Frontal cortex (tissue), 4 donors: ENCODE data around the gene DMXL2. TPM values are rescaled to one million over a fixed set of nuclear protein-coding genes. Genes with fewer than 3 reads are reported as not detected.
"Not testable (repeated sequence)": the region's sequence is repeated elsewhere in the genome, so short reads cannot be mapped to it uniquely, and the experiment has no call there.

Source experiments
- DNase-seq, 2 donors: peaks; one replicate each; pipeline ENCODE4 v3.0.0; 2012; ENCODE audit warnings: low spot score in 2 of 2
- FAIRE-seq: peaks from 2 replicates; lab custom pipeline; 2012; peaks lifted over from hg19 to GRCh38; lab: Jason Lieb, UNC
- total RNA-seq: library from RNA; depleted of rRNA; stranded (reverse); fragments of >200 nt; gene quantifications from one replicate; pipeline ENCODE4 v1.2.3, GENCODE V29; 2014
- donor health status: control.
- donor health status: control.
- donor health status: control.

DMXL2 gene
- total RNA-seq, 1 donor from 2014 or later: 147 TPM

DNA sequence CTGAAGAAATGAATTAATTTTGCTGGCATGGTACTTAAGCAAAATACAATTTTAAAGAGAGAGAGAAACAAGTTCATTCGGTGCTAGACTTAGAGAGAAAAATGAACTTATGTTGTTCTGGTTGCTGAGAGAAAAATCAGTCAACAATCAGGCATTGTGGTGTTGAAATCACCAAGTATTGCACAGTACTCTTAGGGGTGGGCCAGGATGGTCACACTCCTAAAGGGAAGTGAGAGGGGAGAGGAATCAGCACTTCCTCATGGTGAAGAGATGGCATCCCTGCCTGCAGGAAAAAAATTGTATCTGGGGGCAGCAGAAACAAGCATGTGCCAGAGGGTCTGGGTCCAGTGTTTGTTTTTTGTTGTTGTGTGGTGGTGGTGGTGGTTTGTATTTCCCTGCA lies 7.0 kb upstream of the DMXL2 start:
- no peak for FAIRE-seq
- no peak for DNase-seq

DNA sequence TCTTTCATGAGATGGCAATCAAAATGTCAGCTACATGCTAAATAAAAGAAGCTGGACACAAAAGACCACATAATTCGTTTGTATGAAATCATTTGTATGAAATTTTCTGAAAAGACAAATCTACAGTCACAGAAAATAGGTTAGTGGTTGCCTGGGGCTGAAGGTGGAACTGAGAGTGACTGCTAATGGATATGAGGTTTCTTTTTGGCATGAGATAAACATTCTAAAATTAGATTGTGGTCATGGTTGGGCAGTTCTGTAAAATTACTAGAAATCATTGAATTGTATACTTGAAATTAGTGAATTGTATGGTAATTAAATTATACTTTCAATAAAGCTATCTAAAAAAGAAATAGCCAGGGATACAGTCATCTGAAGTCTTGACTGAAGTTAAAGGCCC lies 2.7 kb upstream of the DMXL2 start:
- FAIRE-seq (no peak), DNase-seq (no peak)

DNA sequence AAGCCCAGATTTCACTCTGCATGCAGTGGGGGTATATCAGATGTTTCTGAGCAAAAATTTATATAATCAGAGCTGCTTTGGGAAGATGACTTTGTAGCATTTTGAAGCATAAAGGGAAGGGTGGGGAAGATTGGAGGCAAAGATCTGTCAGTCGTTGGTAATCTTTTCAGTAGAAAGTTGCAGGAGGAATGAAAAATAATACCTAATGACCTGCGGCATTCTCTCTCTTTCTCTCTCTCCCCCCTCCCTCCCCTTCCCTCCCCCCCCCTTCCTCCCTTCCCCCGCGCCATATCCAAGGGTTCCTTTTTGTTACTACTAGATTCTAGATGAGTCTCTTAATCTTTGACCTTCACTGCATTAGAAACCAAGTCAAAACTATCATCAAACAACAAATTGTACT lies 1.5 kb upstream of the DMXL2 start:
- DNase-seq: no peak
- FAIRE-seq: no peak

DNA sequence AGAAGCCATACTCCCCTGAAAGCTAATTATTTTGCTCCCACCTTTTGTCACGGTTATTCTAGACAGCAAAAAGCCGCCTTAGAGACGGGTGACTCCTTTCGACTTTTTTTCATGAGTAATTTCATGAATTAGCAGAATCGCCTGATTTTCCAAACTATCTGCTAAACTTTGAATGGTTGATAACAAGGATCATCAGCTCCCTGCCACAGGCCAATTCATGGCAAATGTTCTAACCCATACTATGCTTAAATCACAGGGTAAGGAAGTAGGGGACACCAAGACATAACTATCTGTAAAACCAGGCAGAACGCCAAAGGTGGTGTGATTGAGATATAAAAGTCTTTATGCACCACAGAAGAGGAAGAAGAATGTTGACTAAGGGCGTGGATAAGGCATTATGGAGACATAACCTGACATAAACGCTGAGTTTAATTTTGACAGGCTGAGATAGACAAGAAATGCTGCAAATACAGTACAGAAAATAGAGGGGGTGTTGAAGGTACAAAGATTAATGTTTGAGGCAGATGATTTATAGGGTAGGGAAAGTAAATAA lies 891 bp upstream of the DMXL2 start:
- FAIRE-seq (no peak), DNase-seq (no peak)

DNA sequence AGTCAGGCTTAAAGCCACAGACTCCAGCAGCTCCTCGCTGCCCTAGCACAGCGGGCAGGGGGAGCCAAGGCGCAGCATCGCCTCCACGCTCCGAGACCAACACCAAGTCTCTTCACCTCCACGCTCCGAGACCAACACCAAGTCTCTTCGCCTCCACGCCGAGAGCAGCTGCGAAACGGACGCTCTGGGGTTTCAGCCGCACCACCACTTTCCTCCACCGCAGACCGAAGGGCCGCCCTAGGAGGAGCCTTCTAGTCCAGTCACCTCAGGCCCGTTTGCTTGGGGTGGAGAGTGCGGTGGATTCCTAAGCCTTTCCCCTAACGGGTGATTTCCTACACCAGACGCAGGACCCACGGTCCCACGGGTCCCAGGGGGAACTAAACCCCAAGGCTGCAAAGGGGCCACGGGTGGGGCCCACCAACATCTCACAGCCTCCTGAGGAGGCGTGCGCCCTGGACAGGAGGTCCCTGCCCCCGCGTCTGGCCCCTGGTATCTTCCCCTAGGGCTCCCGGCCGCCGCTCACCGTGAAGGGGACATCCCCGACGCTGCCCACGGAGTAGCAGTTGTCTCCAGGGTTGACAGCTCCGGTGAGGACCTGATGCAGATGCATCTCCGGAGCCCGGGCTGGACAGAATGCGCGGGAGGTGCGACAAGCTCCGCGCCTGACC lies 501 bp downstream of the DMXL2 start:
- DNase-seq (peak; percentile 32 to 38), FAIRE-seq (no peak)

DNA sequence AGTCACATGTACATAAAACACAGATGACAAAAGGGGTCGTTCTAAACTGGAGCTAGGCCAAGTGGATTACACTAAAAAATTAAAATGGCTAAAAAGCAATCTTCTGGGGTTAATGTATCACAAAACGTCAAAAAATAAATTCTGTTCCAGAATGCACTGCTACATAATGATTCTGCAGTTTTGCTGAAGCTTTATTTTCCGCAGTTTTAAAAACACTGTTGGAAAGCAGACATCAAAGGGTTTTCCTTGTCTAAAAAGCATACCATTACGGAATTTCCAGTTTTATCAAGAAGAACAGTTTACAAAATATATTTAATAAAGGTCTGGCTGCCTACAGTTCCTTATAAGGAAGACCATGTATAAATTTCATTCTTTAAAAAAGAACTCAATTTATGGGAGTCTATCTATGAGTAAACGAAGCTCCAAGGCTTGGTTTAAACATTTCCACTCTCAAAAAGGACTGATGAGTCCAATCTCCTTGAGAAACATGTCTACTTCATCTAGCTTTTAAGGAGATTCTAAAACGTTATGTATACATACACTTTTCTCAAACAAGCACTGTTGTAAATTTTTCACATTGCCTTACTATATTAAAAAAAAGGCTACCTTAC lies 1.3 kb downstream of the DMXL2 start:
- FAIRE-seq: no peak

DNA sequence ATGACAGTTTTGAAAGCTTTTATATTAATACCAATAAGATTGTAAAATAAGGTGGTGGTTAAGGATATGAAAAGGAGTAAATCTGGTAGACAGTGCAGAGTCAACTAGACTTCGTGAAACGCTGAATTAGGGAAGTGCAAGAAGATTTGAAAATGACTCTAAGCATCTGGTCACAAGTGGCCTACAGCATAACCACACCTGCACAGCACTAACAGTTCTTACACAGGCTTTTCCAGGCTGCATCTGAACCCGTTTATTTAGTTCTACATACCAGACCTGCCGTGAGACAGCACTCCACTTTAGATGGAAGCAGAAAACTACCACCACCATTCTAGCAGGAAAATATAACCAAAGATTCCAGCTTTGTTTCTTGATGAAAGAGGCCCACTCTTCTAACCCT lies 1.9 kb downstream of the DMXL2 start:
- DNase-seq (no peak), FAIRE-seq (no peak)

More for the DNA sequence above, 1.3 kb downstream of the DMXL2 start:
- no peak for DNase-seq

DNA sequence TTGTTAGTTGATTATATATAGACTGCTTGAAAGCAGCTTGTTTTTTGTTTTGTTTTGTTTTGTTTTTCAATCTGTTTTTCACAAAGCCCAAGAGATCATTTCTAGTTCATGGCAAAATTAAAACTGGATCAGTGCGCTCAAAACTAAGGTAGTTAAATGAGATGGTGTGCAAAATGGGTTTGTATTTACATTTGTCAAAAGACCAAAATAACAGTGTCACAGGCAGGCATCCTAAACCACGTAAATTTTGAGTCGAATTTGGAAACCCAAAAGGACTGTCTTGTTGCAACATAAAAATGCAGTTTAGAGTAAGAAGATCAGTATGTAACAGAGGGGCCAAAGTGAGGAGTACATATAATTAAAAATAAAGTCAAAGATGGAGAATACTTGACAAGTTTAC lies 2.4 kb downstream of the DMXL2 start:
- DNase-seq (no peak), FAIRE-seq (no peak)

DNA sequence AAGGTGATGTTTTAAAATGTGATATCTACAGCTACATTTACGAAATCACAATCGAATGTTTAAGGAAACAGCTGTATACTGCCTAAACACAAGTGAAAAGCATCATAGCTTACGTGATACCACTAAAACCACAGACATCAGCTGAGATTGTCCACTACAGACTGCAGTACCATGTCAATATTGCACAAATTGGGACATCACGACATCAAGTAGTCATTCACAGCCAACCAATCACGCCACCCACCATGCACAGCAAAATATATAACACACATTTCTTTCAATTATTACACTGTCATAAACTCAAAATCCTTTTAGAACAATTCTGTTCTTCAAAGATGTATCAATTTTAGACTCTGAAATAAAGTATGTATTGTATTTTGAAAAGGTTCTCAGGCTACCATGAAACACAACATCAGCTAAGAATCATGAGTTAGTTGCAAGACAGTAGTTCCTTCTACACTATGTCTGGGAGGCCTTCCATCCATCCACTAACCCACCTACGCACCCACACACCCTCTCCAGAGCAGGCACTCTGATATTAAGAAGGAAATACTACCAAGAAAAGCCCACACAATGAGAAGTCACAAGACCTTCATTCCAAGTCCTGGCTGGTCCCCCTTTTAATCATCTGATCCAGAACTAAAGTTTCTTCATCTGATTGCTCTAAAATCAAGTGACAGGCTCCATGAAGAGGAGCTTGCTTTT lies 3.1 kb downstream of the DMXL2 start:
- DNase-seq (no peak), FAIRE-seq (no peak)

DNA sequence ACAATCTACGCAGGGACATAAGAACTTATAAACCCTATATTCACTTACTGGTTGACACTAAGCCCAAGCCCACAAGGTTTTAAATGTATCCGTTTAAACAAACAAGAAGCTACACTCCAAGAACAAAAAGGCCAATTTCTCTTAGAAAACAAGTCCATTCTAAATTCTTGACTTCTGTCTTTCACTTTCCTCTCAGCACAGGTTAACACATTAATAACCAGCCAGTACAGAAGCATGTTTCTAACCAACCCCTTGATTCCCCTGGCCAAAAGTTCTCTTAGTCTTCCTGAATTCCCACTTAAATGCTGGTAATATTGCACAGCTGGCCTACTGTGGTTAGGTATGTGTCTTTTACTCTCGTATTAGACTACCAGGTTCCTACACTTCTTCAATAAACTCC lies 4.7 kb downstream of the DMXL2 start:
- FAIRE-seq: no peak
- DNase-seq: no peak

DNA sequence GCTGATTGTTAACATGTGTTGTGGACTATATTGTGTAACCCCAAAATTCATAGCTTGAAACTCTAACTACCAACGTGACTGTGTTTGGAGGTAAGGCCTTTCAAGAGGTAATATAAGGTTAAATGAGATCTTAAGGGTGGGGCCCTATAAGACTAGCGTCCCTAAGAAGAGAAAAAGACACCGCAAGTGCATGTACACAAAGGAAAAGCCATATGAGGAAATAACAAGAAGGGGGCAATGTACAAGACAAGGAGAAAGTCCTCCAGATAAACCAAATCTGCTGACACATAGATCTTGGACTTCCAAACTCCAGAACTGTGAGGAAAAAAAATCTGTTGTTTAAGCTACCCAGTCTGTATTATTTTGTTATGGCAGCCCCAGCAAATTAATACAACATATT lies 8.6 kb downstream of the DMXL2 start:
- DNase-seq (no peak), FAIRE-seq (no peak)

DNA sequence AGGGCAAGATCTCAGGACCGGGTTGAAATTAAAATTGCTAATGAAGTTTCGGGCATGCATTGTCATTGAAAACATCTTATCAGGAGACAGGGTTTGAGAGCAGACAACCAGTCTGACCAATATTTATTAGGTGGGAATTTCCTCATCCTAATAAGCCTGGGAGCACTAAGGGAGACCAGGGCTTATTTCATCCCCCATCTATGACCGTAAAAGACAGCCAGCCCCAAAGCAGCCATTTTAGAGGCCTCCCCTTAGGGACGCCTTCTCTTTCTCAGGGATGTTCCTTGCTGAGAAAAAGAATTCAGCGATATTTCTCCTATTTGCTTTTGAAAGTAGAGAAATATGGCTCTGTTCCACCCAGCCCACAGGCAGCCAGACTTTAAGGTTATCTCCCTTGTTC lies 9.9 kb downstream of the DMXL2 start:
- not testable (repeated sequence) for FAIRE-seq, DNase-seq

DNA sequence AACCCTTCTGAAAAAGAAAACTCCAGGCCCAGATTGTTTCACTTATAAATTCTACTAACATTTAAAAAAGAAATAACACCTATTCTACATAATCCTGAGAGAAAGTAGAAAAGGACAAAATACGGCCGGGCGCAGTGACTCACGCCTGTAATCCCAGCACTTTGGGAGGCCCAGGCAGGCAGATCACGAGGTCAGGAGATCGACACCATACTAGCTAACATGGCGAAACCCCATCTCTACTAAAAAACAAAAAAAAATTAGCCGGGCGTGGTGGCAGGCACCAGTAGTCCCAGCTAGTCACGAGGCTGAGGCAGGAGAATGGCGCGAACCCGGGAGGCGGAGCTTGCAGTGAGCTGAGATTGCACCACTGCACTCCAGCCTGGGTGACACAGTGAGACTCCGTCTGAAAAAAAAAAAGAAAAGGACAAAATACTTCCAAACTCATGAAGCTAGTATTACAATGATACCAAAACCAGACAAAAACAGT lies 19.1 kb downstream of the DMXL2 start:
- FAIRE-seq, DNase-seq: not testable (repeated sequence)

DNA sequence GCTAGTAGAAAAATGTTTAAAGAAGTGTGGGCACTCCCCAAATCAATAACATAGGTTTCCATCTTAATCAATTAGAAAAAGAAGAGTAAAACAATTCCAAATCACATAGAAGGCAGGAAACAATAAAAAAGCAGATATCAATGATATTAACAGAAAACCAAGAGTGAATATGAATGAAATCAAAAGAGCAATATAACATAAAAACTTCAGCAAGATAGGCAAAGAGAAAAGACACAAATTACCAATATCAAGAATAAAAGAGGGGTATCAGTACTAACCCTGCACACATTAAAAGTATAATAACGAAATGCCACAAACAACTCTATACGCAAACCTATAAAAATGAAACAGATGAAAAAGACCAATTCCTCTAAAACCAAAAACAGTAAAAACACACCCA lies 19.6 kb downstream of the DMXL2 start:
- no peak for FAIRE-seq

DNA sequence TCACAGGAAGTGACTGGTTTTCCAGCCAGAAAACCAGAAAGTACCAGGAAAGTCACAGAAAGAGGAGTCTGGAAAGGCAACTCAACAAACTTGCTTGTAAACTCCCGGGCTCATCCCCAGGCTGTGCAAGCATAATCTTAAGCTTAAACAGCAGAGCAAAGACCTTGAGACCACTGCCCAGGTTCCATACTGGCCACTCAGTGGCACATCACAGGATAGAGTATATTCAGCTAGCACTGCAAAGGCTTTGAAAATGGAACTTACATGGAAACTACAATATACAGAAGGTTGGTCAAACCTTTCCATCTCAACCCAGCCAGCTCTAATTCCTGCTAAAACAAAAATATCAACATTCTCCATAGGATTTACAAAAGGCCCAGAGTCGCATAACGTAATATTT lies 20.1 kb downstream of the DMXL2 start:
- DNase-seq: no peak
- FAIRE-seq: no peak

More for the DNA sequence above, 19.6 kb downstream of the DMXL2 start:
- no peak for DNase-seq

DNA sequence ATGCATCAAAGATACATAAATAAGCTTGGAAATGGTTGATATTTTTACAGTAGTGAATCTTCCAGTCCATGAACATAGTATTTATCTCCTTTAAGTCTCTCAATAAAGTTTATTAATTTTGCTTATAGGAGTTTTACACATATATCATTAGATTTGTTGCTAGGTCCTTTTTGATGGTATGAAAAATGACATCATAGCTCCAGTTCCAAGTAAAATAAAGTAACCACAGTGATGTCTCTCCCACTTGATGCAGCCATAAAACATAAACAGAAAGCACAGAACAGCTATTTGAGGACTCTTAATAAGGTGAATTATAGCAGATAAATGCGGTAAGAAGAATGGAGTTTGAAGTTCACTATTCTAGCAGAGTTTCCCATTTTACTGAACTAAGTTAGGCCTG lies 20.8 kb downstream of the DMXL2 start:
- DNase-seq: no peak
- no peak for FAIRE-seq

DNA sequence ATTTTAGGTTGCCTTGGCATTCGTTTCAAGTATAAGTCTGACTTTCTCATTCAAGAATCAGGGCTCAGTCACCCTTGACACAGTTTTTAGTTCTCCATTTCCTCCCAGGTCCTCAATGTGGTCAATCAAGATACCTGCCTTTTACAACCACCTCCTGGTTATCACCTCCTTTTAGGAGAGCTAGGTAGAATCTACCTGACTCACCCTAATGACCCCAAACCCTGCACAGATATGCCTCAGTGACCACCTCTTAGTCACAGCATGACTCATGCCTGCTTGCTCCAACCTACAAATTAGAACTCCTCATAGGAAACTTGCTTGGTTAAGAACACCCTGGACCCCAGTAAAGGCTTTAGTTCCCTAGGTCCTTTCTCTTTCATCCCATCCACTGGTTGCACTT lies 22.5 kb downstream of the DMXL2 start:
- DNase-seq (no peak), FAIRE-seq (no peak)

DNA sequence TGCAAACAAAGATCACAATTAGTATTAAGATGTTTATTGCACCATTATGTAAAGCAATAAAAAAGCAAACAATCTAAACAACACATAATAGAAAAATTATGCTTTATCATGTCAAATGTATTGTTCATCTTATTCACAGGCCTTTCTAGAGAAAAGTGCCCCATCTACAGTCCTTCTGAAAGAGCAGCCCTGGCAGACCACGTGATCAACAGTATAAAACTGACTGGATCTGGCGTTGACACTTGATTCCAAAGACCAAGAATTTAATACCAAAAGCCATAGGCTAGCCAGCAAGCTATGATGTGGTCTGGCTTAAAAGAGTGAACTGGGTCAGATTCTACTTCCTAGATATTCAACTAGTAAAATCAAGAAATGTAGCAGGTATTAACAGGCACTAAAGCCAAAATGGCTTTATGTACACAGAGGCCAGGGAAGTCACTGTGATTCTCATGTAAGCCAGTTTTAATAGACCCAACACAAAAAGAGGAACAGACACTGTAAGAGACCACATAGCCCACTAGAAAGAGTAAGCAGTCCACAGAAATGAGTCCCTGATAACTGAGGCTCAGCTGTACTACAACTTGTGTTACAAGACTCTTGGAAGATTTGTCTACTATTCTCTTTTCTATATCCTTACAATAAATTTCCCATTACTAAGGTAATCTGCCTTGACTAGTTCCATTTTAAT lies 32.5 kb downstream of the DMXL2 start:
- no peak for FAIRE-seq
- DNase-seq: no peak

DNA sequence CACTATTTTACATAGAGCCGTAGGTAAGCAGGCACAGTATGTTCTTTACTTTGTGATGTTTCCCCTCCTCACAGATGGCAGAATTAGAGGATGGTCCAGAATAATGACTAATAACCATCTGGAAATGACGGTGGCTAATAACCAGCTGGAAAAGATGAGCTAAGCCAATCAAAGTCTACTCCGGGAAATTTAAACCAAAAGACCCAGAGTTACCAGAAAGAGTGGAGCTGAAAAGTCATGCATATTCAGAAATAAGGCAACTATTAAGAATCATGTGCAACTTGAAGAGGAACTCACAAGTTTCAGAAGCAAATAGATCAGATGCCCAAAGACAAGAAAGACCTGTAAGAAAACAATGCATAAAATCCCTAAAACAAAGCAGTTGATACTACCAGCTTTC lies 33.6 kb downstream of the DMXL2 start:
- FAIRE-seq: no peak
- DNase-seq: no peak

DNA sequence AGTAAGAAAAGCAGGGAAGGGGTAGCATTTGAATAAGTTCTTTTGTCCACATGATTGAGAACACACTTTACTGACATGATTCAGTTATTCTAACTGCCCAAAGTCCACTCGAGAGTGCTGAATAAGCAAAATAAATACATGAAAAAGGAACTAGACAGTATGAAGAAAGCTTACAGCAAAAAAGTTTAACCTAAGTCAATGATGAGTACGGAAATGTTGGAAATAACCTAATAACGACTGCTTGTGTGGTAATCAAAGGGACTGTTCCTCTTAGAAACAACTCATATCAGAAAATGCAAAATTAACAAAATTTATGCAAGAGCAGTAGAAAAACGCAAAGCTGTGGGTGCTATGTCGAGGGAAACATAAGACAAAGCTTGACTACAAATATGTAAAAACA lies 36.6 kb downstream of the DMXL2 start:
- DNase-seq (no peak), FAIRE-seq (no peak)
